CD8-positive, alpha-beta memory T cell (primary cell): Measurements from ENCODE around the gene SF3B3. TPM values are rescaled to one million over a fixed set of nuclear protein-coding genes. Genes with fewer than 3 reads are reported as not detected.

Experiments used
- CTCF ChIA-PET: fragments of 350-600 bp; sonication (Branson Sonifier 250); formaldehyde crosslinking; loops from one replicate; lab custom pipeline; 2021; ENCODE audit warnings: antibody characterized with exemption; lab: Charles Lee
- POLR2A ChIA-PET: fragments of 350-600 bp; sonication (Branson Sonifier 250); formaldehyde crosslinking; loops from one replicate; lab custom pipeline; 2021; ENCODE audit warnings: antibody characterized with exemption; lab: Charles Lee
- DNase-seq, 5 donors: peaks; one replicate each; pipeline versions ENCODE4 v3.0.0 to v3.0.0-alpha.2; 2020 to 2022; ENCODE audit warnings: mixed read lengths in 1 of 5
- H3K27ac ChIP-seq: one replicate; pipeline ENCODE4 v1.7.0; 2013; ENCODE audit warnings: low read depth, mild to moderate bottlenecking, low read length, moderate library complexity
- H3K27me3 ChIP-seq: 2 replicates; pipeline ENCODE4 v1.7.0; 2013; ENCODE audit warnings: low read length, mild to moderate bottlenecking; ENCODE audit not compliant: insufficient read depth, poor library complexity, severe bottlenecking
- H3K36me3 ChIP-seq: 2 replicates; pipeline ENCODE4 v1.7.0; 2013; ENCODE audit warnings: mild to moderate bottlenecking, low read length, moderate library complexity; ENCODE audit not compliant: insufficient read depth
- H3K4me1 ChIP-seq: 2 replicates; pipeline ENCODE4 v1.7.0; 2013; ENCODE audit warnings: mild to moderate bottlenecking, low read length, moderate library complexity; ENCODE audit not compliant: insufficient read depth
- H3K4me3 ChIP-seq: 2 replicates; pipeline ENCODE4 v1.7.0; 2013; ENCODE audit warnings: mild to moderate bottlenecking, low read length
- H3K9me3 ChIP-seq: 2 replicates; pipeline ENCODE4 v1.7.0; 2013; ENCODE audit warnings: mild to moderate bottlenecking, low read length
- H3K27ac Mint-ChIP-seq, 8 donors: one replicate each; pipeline ENCODE4 v1.8.0; 2020 to 2021; ENCODE audit warnings: mixed read lengths in 8 of 8, mild to moderate bottlenecking in 6 of 8, inconsistent platforms in 3 of 8, moderate library complexity in 3 of 8
- H3K27me3 Mint-ChIP-seq, 2 donors: one replicate each; pipeline ENCODE4 v1.8.0; 2020 to 2021; ENCODE audit warnings: mixed read lengths in 2 of 2, mild to moderate bottlenecking in 1 of 2, moderate library complexity in 1 of 2
- H3K36me3 Mint-ChIP-seq, 3 donors: one replicate each; pipeline ENCODE4 v1.8.0; 2020 to 2021; ENCODE audit warnings: mixed read lengths in 3 of 3, inconsistent platforms in 1 of 3, mild to moderate bottlenecking in 1 of 3
- H3K4me1 Mint-ChIP-seq, 3 donors: one replicate each; pipeline ENCODE4 v1.8.0; 2020 to 2021; ENCODE audit warnings: mixed read lengths in 3 of 3, inconsistent platforms in 1 of 3, mild to moderate bottlenecking in 1 of 3
- H3K4me3 Mint-ChIP-seq, 7 donors: one replicate each; pipeline ENCODE4 v1.8.0; 2020 to 2021; ENCODE audit warnings: mixed read lengths in 7 of 7, mild to moderate bottlenecking in 6 of 7, moderate library complexity in 4 of 7, inconsistent platforms in 2 of 7
- H3K9me3 Mint-ChIP-seq, 5 donors: one replicate each; pipeline ENCODE4 v1.8.0; 2020 to 2022; ENCODE audit warnings: mixed read lengths in 5 of 5, mild to moderate bottlenecking in 3 of 5, moderate library complexity in 2 of 5, inconsistent platforms in 1 of 5
- polyA plus RNA-seq: library from polyadenylated mRNA; unstranded; fragments of 300-500 nt; fragmentation: Illumina TruSeq; gene quantifications from one replicate; pipeline ENCODE4 v1.2.3, GENCODE V29; 2021
- total RNA-seq, 2 experiments: library from RNA; stranded (reverse); gene quantifications; one replicate each; pipeline ENCODE4 v1.2.3, GENCODE V29; 2021

The SF3B3 gene
- total and polyA plus RNA-seq, 3 experiments from 2014 or later = 134 to 642 (median 605) TPM

DNA sequence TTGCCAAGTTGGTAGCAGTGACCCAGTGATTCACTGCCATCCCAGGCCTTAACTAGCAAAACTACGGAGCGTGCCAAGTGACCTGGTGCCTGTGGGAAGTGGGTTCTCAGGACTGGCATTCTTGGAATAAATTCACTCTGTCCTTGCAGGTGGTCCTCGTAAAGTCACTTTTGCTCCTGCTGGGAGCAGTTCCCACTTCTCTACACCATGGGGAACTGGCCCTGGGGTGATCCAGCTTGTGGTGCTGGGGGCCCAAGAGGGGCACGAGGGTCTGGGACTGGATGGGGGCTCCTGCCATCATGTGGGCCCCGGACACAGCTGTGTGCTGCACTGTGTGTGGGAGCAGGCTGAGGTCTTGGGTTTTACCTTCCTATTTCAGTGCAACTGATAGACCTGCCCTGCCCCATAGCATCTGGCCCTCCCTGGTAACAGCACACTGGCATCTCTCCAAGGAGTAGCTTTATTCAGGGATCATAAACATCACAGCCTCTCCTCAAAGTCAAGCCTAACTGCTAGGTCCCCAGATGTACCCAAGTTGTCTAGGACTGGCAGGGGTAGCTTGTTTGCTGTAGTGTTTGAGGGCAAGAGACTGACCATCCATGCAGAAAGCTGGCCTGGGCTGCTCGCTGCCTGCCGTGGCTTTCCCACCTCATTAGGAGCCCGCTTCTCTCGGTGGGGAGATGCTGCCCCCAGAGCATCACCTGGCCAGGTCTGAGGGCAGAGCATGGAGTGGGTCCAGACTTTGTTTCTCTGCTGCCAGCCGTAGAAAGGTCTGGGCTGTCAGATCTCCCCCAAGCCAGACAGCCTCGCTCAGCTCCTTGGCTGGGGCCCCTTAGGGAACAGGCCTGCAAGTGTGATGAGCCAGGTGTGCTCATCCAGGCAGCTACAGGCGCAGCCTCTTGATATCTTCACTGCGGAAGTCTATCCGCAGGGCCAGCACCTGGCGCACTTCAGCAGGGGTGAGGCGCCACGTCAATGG lies 43.2 kb upstream of the SF3B3 start:
- Histone ChIP-seq H3K4me3 (no peak overlapping the region), H3K36me3 (peaks cover 11% of the 10 kb centered on the region), H3K27me3 (no peaks in the 10 kb centered on the region), H3K4me1 (no peaks in the 10 kb centered on the region), H3K27ac (no peak overlapping the region), H3K9me3 (no peaks in the 10 kb centered on the region)
- H3K4me3 Mint-ChIP-seq = no peak overlapping the region
- peaks cover 0 to 8% (median 1%) of the 10 kb centered on the region in 3 donors for H3K4me1 Mint-ChIP-seq
- H3K36me3 Mint-ChIP-seq = peaks cover 0 to 73% (median 0%) of the 10 kb centered on the region in 3 donors
- ChIA-PET POLR2A (no interaction called here), CTCF (no interaction called here)
- no peaks in the 10 kb centered on the region for H3K27me3 Mint-ChIP-seq
- peak overlapping the region in 1 of 8 donors; percentile 74 for H3K27ac Mint-ChIP-seq
- no peak for DNase-seq
- no peaks in the 10 kb centered on the region for H3K9me3 Mint-ChIP-seq

DNA sequence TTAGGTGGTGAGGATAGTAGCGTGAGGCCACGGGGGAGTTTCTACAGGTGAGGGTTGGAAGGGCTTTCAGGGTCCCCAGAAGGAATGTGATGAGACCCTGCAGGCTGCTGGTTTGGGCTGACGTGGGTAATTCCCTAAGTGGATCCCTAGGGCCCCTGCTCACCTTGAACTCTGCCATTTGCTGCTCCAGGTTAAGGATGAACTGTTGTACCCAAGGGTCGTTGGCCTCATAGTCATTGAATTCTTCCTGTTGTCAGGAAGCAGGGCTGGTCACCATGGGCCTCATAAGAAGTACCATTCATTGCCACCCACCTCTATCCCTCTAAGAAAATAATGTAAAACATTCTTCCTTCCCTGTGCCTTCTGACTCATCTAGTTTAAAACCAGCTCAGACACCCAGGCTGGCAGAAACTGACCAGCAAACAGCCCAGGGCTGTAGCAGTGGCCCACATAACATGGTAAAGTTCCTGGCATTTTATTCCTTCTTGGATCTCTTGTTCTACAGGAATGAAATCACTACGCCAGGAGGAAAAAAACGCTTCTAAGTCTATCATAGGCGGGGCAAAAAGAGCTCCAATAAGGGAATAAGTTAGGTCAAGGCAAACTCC lies 41.6 kb upstream of the SF3B3 start:
- ChIA-PET POLR2A (interaction anchor here (0.6 kb wide), 1 partner anchor 73 kb away, joined by 4 read pairs; no protein-coding TSS in a partner anchor), CTCF (no interaction called here)
- Mint-ChIP-seq H3K4me3 (no peak overlapping the region), H3K27me3 (no peaks in the 10 kb centered on the region), H3K36me3 (peaks cover 0 to 71% (median 0%) of the 10 kb centered on the region in 3 donors), H3K4me1 (peaks cover 0 to 8% (median 1%) of the 10 kb centered on the region in 3 donors), H3K9me3 (no peaks in the 10 kb centered on the region), H3K27ac (peak overlapping the region in 5 of 8 donors; percentile 15 to 90 (median 32))
- Histone ChIP-seq H3K36me3 (peaks cover 11% of the 10 kb centered on the region), H3K27ac (no peak overlapping the region), H3K9me3 (no peaks in the 10 kb centered on the region), H3K4me1 (no peaks in the 10 kb centered on the region), H3K4me3 (no peak overlapping the region), H3K27me3 (no peaks in the 10 kb centered on the region)
- no peak for DNase-seq

GRCh38 chr16:70482624-70483023 lies 41.0 kb upstream of the SF3B3 start:
- POLR2A ChIA-PET = interaction anchor here (0.6 kb wide), 1 partner anchor 74 kb away, joined by 4 read pairs; no protein-coding TSS in a partner anchor
- no peak for DNase-seq
- peak overlapping the region in 4 of 8 donors; percentile 32 to 90 (median 55) for H3K27ac Mint-ChIP-seq
- Histone ChIP-seq H3K9me3 (no peaks in the 10 kb centered on the region), H3K4me3 (no peak overlapping the region), H3K4me1 (no peaks in the 10 kb centered on the region), H3K27ac (no peak overlapping the region), H3K36me3 (peaks cover 11% of the 10 kb centered on the region), H3K27me3 (no peaks in the 10 kb centered on the region)
- no peaks in the 10 kb centered on the region for H3K27me3 Mint-ChIP-seq
- no peak overlapping the region for H3K4me3 Mint-ChIP-seq
- no peaks in the 10 kb centered on the region for H3K9me3 Mint-ChIP-seq
- CTCF ChIA-PET = no interaction called here
- peaks cover 0 to 68% (median 0%) of the 10 kb centered on the region in 3 donors for H3K36me3 Mint-ChIP-seq
- H3K4me1 Mint-ChIP-seq = peaks cover 0 to 8% (median 1%) of the 10 kb centered on the region in 3 donors

- Histone ChIP-seq H3K4me3 (no peak overlapping the region), H3K27ac (no peak overlapping the region), H3K4me1 (no peaks in the 10 kb centered on the region), H3K36me3 (peaks cover 11% of the 10 kb centered on the region), H3K9me3 (no peaks in the 10 kb centered on the region), H3K27me3 (no peaks in the 10 kb centered on the region)
- peak overlapping the region in 3 of 8 donors; percentile 19 to 80 (median 78) for H3K27ac Mint-ChIP-seq
- H3K9me3 Mint-ChIP-seq = no peaks in the 10 kb centered on the region
- peaks cover 0 to 63% (median 0%) of the 10 kb centered on the region in 3 donors for H3K36me3 Mint-ChIP-seq
- ChIA-PET POLR2A (no interaction called here), CTCF (no interaction called here)
- H3K4me3 Mint-ChIP-seq = no peak overlapping the region
- no peaks in the 10 kb centered on the region for H3K27me3 Mint-ChIP-seq
- DNase-seq = no peak
- peaks cover 0 to 6% (median 1%) of the 10 kb centered on the region in 3 donors for H3K4me1 Mint-ChIP-seq
These were observed 40.2 kb upstream of the SF3B3 start for GRCh38 chr16:70483426-70483825.

DNA sequence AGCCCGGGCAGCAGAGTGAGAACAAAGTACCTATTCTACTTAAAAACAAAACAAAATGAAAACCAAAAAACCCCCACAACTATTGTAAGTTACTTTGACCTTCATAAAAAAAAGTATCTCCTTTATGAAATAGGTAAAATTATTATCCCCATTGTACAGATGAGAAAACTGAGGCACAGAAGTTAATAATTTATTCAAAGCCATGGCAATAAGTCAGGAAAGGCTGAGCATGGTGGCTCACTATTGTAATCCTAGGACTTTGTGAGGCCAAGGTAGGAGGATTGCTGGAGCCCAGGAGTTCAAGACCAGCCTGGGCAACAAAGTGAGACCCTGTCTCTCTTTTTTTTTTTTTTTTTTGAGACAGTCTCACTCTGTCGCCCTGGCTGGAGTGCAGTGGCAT lies 38.7 kb upstream of the SF3B3 start:
- H3K36me3 ChIP-seq = peaks cover 14% of the 10 kb centered on the region

DNA sequence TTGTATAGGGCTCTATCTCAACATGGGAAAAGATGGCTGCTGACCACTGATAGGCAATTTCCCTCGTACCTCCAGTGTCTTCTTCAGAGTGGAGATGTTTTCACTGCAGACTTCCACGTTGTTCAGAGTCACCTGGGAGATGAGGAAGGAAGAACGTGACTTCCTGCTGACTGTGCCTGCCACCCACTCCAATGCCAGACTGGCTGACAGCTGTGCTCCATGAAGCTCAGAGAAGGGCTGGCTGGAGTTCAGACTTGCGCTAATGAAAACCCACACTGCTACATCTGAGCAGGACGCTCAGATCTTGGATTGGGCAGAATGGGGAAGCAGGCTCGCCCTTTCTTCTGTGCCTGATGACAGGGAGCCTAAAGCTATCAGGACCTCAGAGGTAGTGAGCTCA lies 33.4 kb upstream of the SF3B3 start:
- ChIA-PET POLR2A (no interaction called here), CTCF (no interaction called here)
- H3K27me3 Mint-ChIP-seq = no peaks in the 10 kb centered on the region
- Histone ChIP-seq H3K4me1 (no peaks in the 10 kb centered on the region), H3K9me3 (no peaks in the 10 kb centered on the region), H3K36me3 (peaks cover 12% of the 10 kb centered on the region), H3K4me3 (no peak overlapping the region), H3K27me3 (no peaks in the 10 kb centered on the region), H3K27ac (no peak overlapping the region)
- H3K4me1 Mint-ChIP-seq = peaks cover 6 to 8% (median 8%) of the 10 kb centered on the region in 3 donors
- no peak for DNase-seq
- peaks cover 4 to 57% (median 16%) of the 10 kb centered on the region in 3 donors for H3K36me3 Mint-ChIP-seq
- H3K9me3 Mint-ChIP-seq = no peaks in the 10 kb centered on the region
- peak overlapping the region in 1 of 8 donors; percentile 32 for H3K27ac Mint-ChIP-seq
- H3K4me3 Mint-ChIP-seq = no peak overlapping the region

More for the DNA sequence above, 38.7 kb upstream of the SF3B3 start:
- Mint-ChIP-seq H3K36me3 (peaks cover 0 to 61% (median 2%) of the 10 kb centered on the region in 3 donors), H3K9me3 (no peaks in the 10 kb centered on the region), H3K27me3 (no peaks in the 10 kb centered on the region), H3K4me3 (no peak overlapping the region), H3K4me1 (no peaks in the 10 kb centered on the region), H3K27ac (peak overlapping the region in 3 of 8 donors; percentile 38 to 55 (median 47))
- ChIA-PET CTCF (no interaction called here), POLR2A (no interaction called here)
- Histone ChIP-seq H3K4me3 (no peak overlapping the region), H3K9me3 (no peaks in the 10 kb centered on the region), H3K4me1 (no peaks in the 10 kb centered on the region), H3K27me3 (no peaks in the 10 kb centered on the region), H3K27ac (no peak overlapping the region)
- DNase-seq = no peak

- Mint-ChIP-seq H3K4me3 (peak overlapping the region in 1 of 7 donors; percentile 48), H3K9me3 (no peaks in the 10 kb centered on the region), H3K4me1 (peaks cover 6 to 8% (median 8%) of the 10 kb centered on the region in 3 donors), H3K27ac (peak overlapping the region in 5 of 8 donors; percentile 1 to 81 (median 29)), H3K27me3 (no peaks in the 10 kb centered on the region), H3K36me3 (peaks cover 4 to 77% (median 19%) of the 10 kb centered on the region in 3 donors)
- peaks cover 34% of the 10 kb centered on the region for H3K36me3 ChIP-seq
- H3K4me3 ChIP-seq = no peak overlapping the region
- ChIA-PET CTCF (no interaction called here), POLR2A (no interaction called here)
- no peaks in the 10 kb centered on the region for H3K27me3 ChIP-seq
- no peaks in the 10 kb centered on the region for H3K4me1 ChIP-seq
- DNase-seq = no peak
- no peak overlapping the region for H3K27ac ChIP-seq
- no peaks in the 10 kb centered on the region for H3K9me3 ChIP-seq
These were observed 29.8 kb upstream of the SF3B3 start for GRCh38 chr16:70493802-70494201.
